ENCODE measurements around the gene MROH9. TPM values are rescaled to one million over a fixed set of nuclear protein-coding genes. Genes with fewer than 3 reads are reported as not detected.

The MROH9 gene
- total RNA-seq, 1 experiment from 2014 or later: not detected

DNA sequence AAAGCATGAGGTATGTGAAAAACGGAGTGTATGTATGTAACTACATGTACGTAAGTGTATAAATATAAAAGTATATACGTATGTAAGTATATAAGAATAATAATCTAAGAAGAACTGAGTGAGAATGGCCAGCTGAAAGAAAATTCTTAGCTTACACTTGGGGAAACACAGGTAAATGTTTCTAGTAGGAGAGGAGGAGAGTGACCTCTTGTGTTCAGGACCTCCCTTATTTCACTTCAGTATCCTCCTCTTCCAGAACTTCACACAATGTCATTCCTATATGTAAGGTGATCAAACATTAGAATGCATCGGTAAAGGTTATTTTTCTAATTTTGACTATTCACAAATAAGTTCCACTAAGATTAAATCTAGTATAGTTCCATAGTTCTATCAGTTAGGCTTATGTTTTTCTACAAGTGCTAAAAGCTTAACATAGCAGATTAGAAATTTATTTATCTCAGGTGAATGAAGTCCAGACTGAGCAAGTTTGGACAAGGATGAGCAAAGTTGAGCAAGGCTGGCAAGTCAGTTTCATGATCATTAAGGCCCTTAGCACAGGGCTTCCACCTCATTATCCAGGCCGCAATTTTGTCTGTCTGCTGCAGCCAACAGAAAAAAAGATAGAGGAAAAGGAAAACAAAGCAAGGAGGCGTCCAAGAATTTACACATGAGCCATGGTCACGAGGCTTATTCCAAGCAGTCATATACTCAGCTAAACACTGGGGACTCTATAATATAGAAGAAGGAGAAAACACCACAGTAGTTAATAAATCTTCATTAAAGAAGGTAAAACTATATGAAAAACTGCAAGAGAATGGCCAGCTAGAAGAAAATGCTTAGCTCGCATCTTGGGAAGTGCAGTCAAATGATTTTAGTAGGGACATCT, 7.1 kb upstream of the MROH9 start:
- intact Hi-C loops (cut with micrococcal nuclease; ENCODE audit: unreplicated experiment): loop anchor here (2.0 kb wide), 2 partner anchors 239 to 999 kb away; no protein-coding TSS in a partner anchor
- H3K36me3 ChIP-seq (ENCODE audit: control insufficient read depth, insufficient read depth, low read length): no peaks in the 10 kb centered on the region
- H3K9me3 ChIP-seq (ENCODE audit: control insufficient read depth, insufficient read depth, low read depth, low read length): no peaks in the 10 kb centered on the region
- DNase-seq (ENCODE audit: low read depth, low spot score): no peak
- in situ Hi-C loops (cut with HindIII; ENCODE audit: low pct_unique_long_range_greater_than_20kb, low sequenced_read_pairs): no loop called here
- no peak overlapping the region for H3K4me3 ChIP-seq (ENCODE audit: low read depth in 2 of 2, low read length in 2 of 2)
- no peak for ATAC-seq
- H3K27ac ChIP-seq (ENCODE audit: low read length): no peak overlapping the region
- TF ChIP-seq TCF7L2 (IDR thresholded peaks at IDR 0.05; ENCODE audit: low read depth, low read length) (no peak), SIN3A (IDR thresholded peaks at IDR 0.05; ENCODE audit: borderline replicate concordance, insufficient read depth, low read depth, low read length) (no peak), POLR2AphosphoS5 (IDR thresholded peaks at IDR 0.05; ENCODE audit: low read depth, low read length) (no peak)
- TF ChIP-seq, protein P1, sequence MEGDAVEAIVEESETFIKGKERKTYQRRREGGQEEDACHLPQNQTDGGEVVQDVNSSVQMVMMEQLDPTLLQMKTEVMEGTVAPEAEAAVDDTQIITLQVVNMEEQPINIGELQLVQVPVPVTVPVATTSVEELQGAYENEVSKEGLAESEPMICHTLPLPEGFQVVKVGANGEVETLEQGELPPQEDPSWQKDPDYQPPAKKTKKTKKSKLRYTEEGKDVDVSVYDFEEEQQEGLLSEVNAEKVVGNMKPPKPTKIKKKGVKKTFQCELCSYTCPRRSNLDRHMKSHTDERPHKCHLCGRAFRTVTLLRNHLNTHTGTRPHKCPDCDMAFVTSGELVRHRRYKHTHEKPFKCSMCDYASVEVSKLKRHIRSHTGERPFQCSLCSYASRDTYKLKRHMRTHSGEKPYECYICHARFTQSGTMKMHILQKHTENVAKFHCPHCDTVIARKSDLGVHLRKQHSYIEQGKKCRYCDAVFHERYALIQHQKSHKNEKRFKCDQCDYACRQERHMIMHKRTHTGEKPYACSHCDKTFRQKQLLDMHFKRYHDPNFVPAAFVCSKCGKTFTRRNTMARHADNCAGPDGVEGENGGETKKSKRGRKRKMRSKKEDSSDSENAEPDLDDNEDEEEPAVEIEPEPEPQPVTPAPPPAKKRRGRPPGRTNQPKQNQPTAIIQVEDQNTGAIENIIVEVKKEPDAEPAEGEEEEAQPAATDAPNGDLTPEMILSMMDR (IDR thresholded peaks at IDR 0.05): no peak; the same call in 1 of the 2 replicates
- TF ChIP-seq, protein P2, sequence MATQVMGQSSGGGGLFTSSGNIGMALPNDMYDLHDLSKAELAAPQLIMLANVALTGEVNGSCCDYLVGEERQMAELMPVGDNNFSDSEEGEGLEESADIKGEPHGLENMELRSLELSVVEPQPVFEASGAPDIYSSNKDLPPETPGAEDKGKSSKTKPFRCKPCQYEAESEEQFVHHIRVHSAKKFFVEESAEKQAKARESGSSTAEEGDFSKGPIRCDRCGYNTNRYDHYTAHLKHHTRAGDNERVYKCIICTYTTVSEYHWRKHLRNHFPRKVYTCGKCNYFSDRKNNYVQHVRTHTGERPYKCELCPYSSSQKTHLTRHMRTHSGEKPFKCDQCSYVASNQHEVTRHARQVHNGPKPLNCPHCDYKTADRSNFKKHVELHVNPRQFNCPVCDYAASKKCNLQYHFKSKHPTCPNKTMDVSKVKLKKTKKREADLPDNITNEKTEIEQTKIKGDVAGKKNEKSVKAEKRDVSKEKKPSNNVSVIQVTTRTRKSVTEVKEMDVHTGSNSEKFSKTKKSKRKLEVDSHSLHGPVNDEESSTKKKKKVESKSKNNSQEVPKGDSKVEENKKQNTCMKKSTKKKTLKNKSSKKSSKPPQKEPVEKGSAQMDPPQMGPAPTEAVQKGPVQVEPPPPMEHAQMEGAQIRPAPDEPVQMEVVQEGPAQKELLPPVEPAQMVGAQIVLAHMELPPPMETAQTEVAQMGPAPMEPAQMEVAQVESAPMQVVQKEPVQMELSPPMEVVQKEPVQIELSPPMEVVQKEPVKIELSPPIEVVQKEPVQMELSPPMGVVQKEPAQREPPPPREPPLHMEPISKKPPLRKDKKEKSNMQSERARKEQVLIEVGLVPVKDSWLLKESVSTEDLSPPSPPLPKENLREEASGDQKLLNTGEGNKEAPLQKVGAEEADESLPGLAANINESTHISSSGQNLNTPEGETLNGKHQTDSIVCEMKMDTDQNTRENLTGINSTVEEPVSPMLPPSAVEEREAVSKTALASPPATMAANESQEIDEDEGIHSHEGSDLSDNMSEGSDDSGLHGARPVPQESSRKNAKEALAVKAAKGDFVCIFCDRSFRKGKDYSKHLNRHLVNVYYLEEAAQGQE (IDR thresholded peaks at IDR 0.05; ENCODE audit: insufficient read depth in 1 of 2, low read depth in 2 of 2, low read length in 1 of 2): no peak
- H3K27me3 ChIP-seq (ENCODE audit: control insufficient read depth, insufficient read depth, low read length): no peaks in the 10 kb centered on the region
- ChIA-PET POLR2A (no interaction called here), CTCF (no interaction called here)
- BruUV-seq (replicated peaks): no TSS peak
- no peaks in the 10 kb centered on the region for H3K4me1 ChIP-seq (ENCODE audit: control insufficient read depth, insufficient read depth, low read length)

DNA sequence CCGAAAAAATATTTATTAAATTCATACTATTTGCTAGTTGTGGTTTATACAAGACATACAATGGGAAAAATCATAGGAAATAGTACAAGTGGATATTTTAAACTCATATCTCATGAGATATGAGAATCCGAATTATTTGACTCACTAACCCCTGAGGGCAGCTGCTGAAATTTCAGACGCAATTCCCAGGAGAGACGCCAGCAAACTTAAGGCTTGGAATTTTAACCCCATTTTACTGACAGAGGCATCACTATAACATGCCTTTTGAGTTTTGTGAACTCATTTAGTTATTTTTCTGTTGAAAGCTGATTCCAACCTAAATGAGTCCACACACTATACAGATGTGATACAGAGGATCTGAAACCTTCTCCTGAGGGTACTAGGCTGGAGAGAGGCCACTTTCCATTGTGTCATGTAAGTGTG, 5.9 kb upstream of the MROH9 start:
- Histone ChIP-seq H3K27me3 (ENCODE audit: control insufficient read depth, insufficient read depth, low read length) (no peaks in the 10 kb centered on the region), H3K36me3 (ENCODE audit: control insufficient read depth, insufficient read depth, low read length) (no peaks in the 10 kb centered on the region), H3K4me3 (ENCODE audit: low read depth in 2 of 2, low read length in 2 of 2) (no peak overlapping the region), H3K27ac (ENCODE audit: low read length) (no peak overlapping the region), H3K4me1 (ENCODE audit: control insufficient read depth, insufficient read depth, low read length) (no peaks in the 10 kb centered on the region), H3K9me3 (ENCODE audit: control insufficient read depth, insufficient read depth, low read depth, low read length) (no peaks in the 10 kb centered on the region)
- BruUV-seq (replicated peaks): no TSS peak
- CTCF ChIA-PET: no interaction called here
- TF ChIP-seq POLR2AphosphoS5 (IDR thresholded peaks at IDR 0.05; ENCODE audit: low read depth, low read length) (no peak), SIN3A (IDR thresholded peaks at IDR 0.05; ENCODE audit: borderline replicate concordance, insufficient read depth, low read depth, low read length) (no peak), TCF7L2 (IDR thresholded peaks at IDR 0.05; ENCODE audit: low read depth, low read length) (no peak)
- TF ChIP-seq, protein P2 (IDR thresholded peaks at IDR 0.05; ENCODE audit: insufficient read depth in 1 of 2, low read depth in 2 of 2, low read length in 1 of 2): no peak
- TF ChIP-seq, protein P1 (IDR thresholded peaks at IDR 0.05): no peak
- intact Hi-C loops (cut with micrococcal nuclease; ENCODE audit: unreplicated experiment) (loop anchor here (2.0 kb wide), 2 partner anchors 241 to 1001 kb away; no protein-coding TSS in a partner anchor), in situ Hi-C loops (cut with HindIII; ENCODE audit: low pct_unique_long_range_greater_than_20kb, low sequenced_read_pairs) (no loop called here)
- POLR2A ChIA-PET: no interaction called here
- ATAC-seq: peak; percentile 48; the same call in 1 of the 2 replicates
- DNase-seq (ENCODE audit: low read depth, low spot score): no peak

Measured in Panc1 (cell line).